ENCODE data around the gene MSANTD4.
"Not testable (repeated sequence)": the region's sequence is repeated elsewhere in the genome, so short reads cannot be mapped to it uniquely, and the experiment has no call there.

MSANTD4 gene

DNA sequence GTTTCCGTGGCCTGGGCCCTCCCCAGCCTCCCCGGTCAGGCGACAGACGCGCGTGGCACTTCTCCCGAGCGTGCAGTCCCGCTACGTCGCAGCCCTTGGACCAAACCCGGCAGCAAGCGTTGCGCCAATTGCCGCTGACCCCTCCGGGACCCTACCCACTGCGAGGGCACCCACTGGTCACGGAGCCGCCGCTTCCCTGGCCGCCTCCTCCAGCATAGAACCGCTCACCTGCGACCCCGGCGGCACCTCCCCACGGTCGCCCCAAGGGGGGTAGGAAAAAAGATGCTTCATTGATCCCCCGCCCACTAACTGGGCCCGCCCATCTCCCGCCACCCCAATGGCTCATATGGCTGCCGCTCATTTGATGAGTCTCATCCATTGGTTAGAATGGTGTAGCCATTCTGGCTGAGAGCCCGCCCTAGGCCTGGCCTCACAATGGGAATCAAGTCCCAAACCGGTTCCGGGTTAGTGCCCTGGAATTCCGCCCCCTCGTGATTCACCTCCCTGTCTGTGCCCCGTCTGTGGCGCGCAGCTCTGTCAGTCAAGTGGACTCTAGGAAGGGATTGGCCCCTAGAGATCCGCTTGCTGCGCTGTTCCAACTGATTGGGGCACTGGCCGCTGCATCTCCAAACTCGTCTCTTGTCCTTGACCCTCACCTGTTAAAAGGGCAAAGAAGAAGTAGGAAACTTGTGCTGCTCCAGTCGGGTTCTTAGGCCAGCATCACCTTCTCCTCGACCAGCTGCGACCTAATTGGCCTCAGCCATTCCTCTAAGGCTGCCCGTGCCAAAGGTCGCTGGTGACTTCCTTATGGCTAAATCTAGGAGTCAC is at the start of gene MSANTD4:
MSANTD4 (minus strand) TSS at position 274 of the 828 bp plus-strand sequence. CDS start 11,323 bp downstream, outside the sequence.
- peak; percentile 94 for DNase-seq (ENCODE audit: low read depth)

DNA sequence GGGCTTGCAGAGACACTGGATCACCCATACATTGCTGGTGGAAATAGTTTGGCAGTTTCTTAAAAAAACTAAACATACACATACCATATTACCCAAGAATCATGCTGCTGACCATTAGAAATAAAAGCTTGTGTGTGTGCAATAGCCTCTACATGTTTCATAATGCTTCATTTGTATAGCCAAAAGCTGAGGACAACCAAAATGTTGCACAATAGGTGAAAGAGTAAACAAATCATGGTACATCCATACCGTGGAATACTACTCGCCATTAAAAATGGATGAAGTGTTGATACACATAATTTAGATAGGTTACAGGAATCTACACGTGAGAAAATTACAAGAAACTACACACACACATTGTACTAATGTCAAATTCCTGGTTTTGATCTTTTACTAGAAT is 48.6 kb upstream of the MSANTD4 start:
- no peak for DNase-seq (ENCODE audit: low read depth)

DNA sequence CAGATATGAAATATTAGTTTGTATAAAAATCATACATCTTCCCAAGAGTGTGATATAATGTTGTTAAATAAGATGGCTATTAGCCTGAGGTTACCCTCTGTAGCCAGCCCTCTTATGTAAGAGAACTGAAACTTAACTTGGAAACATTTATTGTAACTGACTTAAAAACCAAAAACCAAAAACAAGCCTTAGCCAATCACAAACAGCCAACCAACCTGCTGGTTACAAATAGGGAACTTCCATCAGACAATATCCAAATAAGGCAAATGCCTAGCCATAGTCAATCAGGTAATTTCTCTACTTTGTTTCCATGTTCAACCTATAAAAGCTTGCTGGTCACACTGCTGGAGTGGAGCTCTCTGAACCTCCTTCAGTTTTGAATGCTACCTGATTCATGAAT is 41.0 kb upstream of the MSANTD4 start:
- no peak for DNase-seq (ENCODE audit: low read depth)

DNA sequence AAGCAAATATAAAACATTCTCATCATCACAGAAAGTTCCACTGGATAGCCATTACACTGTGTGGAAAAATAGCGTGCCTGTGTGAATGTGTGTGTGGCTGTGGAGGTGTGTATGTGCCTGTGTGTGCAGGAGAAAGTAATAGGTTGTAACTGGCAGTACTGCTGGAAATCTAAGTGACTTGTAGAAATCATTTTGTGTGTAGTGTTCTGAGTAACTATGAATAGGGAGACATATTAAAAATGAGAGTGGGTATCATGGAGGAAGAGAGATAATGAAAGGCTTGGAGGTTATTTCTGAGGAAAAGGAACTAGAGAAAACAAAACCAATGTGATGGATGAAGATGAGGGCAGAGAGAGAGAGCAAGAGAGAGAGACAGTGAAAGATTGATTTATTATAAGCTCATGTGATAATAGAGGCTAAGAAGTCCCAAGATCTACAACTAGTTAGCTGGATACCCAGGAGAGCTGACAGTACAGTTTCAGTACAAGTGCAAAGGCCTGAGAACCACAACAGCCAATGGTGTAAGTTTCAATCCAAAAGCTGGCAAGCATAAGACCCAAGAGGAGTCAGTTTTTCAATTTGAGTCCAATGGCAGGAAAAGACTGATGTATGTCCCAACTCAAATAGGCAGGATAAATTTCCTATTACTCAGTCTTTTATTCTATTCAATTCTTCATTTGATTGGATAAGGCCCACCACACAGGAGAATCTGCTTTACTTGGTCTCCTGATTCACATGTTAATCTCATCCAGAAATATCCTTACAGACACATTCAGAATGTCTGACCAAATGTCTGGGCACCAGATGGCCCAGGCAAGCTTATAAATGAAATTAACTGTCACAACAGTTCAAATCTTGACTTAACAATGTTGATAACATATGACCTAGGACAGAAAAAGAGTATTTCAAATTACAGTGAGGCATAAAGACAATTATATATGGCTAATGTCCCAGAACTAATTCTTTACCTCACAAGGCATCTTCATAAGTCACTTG is 40.2 kb upstream of the MSANTD4 start:
- DNase-seq (ENCODE audit: low read depth), result no peak

DNA sequence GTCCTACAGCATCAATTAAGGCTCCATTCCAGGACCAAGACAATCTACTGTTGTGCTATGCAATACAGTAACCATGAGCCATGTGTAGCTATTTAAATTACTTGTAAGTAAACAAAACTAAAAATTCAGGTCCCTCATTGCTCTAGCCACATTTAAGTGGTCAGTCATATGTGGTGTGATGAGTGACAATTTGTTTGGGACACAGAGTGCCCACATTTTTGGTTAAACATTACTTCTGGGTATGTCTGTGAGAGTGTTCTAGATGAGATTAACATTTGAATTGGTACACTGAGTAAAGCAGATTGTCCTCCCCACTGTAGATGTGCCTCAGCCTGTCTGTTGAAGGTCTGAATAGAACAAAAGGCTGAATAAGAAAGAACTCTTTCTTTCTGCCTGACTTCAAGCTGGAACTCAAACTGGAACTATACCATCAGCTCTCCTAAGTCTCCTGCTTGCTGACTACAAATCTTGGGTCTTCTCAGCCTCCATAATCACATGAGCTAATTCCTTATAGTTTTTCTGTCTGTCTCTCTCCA is 39.3 kb upstream of the MSANTD4 start:
- DNase-seq (ENCODE audit: low read depth), result no peak

DNA sequence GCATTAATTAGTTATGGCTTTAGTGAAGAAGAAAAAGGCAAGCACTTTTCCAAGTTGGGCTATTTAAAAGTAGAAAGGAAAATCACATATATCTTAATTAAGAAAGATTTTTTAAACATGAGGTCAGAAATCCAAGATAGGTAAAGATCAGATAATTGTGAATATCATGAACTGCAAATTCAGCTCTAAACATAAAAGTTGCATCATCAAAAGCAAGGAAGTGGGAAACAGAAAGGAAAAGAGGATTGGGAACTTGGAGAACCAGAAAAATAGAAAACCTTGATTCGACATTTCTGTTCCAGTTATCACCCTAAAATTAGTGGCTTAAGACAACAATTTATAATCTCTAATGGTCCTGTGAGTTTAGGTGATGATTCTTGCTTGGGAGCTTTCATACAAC is 37.6 kb upstream of the MSANTD4 start:
- no peak for DNase-seq (ENCODE audit: low read depth)

DNA sequence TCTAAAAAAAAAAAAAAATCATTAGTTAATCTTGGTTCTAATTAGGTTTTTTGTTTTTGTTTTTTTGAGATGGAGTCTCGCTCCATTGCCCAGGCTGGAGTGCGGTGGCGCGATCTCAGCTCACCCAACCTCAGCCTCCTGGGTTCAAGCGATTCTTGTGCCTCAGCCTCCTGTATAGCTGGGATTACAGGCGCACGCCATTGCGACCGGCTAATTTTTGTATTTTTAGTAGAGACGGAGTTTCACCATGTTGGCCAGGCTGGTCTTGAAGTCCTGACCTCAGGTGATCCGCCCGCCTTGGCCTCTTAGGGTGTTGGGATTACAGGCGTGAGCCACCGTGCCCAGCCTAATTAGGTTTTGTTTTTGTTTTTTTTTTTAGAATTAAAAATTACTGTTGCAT is 36.3 kb upstream of the MSANTD4 start:
- not testable (repeated sequence) for DNase-seq (ENCODE audit: low read depth)

DNA sequence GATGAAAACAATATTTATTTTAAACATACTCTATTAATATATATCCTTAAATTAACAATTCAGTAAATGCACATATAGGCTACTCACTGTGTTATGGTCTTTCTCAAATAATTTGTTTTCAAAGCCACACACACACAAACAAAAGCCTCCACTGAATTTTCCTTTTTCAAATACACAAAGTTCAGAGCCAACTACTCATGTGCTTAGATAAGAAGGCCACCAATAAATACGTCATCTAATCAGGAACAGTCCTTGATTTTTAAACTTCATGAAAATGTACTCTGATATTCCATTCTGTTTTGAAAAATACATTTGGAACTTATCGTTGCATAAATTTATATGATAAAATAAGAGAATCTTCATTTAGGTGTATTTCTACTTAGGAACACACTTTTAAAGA is 29.1 kb upstream of the MSANTD4 start:
- no peak for DNase-seq (ENCODE audit: low read depth)

DNA sequence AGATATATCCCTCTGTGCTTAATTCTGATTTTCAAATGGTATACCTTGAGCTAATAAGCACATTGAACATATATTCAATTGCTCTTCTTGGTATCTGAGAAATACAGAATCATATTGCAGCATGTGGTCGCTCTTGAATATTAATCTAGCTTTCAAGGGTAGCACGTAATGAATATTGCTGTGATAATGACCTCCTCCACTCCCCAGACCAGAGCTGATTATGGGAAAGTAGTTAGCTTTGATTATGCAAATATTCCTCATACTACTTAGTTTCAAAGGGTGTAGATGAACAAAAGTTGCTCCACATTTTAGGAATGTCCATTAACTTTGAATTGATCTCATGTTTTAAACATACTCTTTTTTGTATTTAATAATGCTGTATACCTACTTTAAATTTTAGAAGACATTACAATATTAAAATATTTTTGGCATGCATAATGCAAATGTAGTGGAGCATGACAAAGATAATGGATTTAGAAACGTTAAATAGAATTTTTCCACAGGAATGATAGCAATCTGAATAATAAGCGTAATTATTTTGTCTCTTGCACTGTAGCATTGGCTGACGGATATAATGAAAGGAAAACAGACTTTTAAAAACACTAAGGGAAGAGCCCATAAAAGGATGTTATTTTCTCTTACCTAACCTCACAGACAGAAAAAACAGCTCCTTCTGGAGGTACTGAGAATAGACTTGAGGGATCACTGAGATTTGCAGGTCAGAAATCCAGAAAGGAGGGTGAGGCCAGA is 27.9 kb upstream of the MSANTD4 start:
- no peak for DNase-seq (ENCODE audit: low read depth)

DNA sequence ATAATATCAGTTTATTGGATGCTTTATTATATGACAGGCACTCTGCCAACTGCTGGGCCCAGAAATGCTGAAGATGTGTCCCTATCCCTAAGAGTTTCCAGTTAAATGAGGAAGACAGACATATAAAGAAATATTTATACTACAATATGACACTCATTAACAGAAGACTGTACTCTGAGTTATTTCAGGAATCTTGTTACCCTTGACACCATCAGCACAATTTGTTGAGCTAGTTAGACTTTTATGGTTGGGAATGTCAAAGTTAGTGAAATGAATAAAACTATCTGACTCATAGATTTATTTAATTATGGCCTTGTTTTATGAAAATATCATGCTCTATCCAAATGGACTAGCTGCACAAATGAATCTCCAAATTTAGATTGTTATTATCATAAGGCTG is 25.6 kb upstream of the MSANTD4 start:
- DNase-seq (ENCODE audit: low read depth), result no peak

DNA sequence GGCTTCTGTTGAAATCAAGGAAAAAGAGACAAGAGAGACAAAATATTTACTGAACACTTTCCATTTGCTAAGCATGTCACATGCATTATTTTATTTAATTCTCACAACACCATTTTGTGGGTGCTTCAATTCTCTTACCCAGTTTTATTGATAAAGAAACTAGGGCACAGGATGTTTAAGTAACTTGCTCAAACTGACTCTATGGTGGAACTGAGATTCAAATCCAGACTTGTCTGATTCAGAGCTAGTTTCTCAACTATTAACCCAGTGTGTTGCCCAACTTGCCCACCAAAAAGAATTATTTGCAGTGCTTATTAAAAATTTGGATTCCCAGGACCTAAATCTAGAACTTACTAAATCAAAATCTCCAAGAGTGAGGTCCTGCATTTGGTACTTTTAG is 21.5 kb upstream of the MSANTD4 start:
- no peak for DNase-seq (ENCODE audit: low read depth)

DNA sequence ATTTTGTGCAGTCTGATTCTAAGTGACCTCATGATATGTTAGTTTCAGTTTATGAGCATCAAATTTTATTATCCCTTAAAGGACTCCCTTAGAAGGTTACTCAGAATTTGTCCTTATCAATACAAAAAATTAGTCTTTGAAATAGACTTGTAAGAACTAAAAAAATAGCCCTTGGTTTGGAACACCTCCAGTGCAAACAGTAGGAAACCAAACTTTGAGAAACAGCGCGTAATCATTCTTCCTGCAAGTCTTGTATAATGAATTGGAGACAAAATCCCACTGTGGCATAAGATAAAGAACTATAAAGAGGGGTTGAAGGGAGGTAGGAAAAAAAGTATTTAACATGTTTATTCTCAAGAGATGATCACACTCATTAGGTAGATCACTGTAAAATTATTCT is 10.8 kb upstream of the MSANTD4 start:
- DNase-seq (ENCODE audit: low read depth), result no peak

DNA sequence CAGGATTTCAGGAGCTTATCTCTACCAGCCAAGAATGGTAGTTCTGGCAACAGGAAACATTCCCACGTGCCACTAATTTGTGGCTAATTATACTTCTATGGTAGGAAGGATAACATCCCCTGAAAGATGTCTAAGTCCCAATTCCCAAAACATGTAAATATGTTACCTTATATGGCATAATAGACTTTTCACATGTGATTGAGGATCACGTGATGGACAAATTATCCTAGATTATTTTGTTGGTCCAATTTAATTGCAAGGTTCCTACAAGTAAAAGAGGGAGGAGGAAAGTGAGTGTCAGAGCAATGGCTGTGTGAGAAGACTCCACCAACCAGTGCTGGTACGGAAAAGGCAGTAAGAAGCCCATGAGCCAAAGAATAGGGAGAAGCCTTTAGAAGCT is 9.9 kb upstream of the MSANTD4 start:
- DNase-seq (ENCODE audit: low read depth), result no peak

DNA sequence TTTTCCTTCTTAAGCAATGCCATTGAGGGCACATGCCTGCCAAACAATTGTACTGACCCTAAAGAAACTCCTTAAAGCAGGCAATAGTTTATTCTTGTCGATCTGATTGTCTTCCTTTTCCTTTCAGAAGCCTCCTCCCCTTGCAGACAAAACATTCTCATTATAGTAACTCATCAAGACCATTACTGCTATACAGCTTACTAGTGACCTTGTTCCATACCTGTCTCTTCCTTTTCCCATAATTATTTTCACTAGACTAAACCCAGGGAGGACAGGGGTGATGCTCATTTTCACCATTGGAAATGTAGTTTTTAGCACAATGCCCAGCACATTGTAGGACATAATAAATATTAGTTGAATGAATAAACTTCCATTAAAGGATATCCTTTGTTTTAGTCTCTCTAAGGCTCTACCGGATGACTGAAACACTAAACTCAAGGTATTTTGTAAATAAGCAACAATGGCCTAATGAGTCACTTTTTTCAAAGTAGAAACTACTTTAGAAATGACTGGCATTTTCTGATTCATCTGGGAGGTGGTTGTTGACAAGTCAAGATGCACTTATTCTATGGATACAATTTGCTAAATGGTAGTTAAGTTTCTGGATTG is 9.3 kb upstream of the MSANTD4 start:
- DNase-seq (ENCODE audit: low read depth), result no peak

DNA sequence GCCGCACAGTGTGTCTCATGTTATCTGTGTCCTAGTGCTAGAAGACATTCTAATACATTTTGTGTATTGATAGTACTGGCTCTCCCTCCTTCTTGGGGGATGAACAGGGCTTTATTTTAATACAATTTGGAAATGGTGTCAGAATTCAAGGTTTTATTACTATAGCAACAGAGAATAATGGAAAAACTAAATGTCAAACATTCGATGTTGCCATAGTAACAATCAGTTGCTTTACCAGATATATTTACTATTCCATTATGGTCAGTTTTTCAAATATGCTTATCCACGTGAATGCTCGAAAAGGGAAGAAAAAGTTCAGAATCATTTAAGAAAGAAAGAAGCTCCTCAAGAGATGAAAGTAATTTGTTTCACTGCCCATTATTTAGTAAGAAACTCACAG is 8.6 kb upstream of the MSANTD4 start:
- DNase-seq (ENCODE audit: low read depth), result no peak

DNA sequence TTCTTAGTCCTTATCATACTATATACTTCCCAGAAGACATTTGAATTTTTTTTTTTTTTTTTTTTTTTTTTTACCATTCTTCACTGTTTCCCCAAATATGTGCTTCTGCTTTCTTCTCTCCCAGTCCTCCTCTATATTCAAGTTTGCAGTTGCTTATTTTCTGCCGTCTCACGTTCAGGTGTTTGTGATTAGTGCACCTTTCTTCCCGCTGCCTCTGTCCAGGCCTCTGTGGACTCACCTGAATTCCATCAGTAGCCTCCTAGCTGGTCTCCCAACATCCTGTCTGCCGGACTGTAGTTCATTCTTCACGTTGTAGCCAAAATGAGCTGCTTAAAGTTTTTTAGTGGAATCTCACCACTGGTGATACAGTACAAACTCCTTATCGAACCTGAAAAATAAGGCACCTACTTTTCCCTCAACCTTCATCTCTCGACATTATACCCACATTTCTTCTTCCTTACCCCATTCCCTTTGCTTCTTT is 795 bp upstream of the MSANTD4 start:
- no peak for DNase-seq (ENCODE audit: low read depth)

DNA sequence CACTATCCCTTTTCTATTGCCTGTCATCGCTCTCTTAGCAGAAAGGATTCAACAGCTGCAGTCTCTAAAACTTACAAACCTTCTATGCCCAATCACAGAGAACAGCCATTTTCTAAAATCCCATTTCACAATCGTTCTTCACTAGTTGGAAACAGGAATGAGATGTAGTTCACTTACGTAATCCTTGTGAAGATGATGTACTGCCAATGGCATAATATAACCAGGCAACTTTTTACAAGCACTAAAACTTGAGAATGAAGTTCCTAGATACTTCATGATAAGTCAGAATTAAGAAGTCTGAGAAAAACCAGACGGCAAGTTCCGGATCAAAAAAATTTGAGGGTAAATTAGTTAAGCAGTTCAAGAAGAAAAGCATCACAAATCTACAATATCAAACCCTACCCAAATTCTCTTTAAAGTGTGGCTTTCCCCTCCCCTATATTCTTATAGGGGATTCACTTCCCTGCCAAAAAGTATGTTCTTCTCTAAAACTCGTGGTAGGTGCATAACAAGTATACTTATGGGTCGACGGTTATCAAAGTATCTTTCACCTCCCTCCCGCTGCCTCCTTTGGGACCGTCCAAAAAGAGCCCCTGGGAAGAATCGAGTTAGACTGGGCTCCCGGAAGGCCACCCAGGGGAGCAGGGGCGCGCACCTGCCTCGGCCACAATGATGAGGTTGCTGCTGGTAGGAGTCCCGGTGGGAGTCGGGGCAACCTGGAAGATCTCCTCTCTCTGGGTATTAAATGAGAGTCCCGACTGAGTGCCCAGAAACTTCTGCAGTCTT is 666 bp downstream of the MSANTD4 start:
- no peak for DNase-seq (ENCODE audit: low read depth)

DNA sequence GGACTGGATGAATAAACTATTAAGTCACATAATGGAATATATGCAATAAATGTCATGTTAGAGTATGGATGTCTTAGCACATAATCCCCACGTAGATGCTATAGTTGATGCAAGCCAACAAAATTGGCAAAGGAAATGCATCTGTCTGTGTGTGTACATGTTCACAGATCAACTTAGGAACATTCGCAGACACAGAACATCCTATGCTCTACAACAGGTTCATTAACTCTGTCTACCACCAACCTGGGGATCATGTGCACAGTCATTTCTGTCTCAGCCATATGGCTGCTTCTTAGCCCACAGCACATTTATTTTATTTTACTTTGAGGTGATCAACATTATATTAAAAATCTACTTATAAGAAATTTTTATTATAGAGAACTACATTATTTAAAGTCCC is 4.9 kb downstream of the MSANTD4 start:
- no peak for DNase-seq (ENCODE audit: low read depth)

DNA sequence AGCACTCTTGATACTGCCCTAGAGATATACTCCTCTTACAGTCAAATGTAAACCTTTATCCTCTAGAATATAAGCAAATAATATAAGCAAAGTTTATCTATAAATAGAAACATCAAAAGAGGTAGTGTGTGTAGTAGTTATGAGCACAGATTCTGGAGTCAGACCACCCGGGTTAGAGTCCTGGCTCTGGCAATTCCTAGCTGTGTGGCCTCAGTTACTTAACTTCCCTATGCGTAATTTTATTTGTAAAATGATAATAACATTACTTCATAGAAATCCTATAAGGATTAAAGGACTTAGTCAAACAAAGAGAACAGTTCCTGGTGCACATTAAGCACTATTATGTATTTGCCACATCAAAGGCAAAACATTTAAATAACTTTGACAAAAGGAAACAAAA is 7.0 kb downstream of the MSANTD4 start:
- no peak for DNase-seq (ENCODE audit: low read depth)

DNA sequence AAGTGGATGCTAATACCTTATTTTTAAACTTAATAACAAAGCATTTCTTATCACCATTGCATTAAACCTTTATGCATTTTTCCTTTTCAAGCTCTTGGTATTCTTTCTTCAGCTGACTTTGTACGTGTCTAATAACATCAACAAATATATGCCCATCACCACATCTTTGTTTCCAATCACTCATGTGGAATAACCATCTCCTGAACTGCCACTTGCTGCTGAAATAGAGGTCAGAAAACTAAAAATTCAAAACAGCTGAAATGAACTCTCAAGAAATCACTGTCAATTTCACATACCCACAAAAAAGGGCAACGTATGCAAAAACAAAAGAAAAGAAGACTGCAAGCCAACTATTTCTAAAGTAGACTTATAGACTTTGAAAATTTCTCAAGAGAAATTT is 7.4 kb downstream of the MSANTD4 start:
- no peak for DNase-seq (ENCODE audit: low read depth)

DNA sequence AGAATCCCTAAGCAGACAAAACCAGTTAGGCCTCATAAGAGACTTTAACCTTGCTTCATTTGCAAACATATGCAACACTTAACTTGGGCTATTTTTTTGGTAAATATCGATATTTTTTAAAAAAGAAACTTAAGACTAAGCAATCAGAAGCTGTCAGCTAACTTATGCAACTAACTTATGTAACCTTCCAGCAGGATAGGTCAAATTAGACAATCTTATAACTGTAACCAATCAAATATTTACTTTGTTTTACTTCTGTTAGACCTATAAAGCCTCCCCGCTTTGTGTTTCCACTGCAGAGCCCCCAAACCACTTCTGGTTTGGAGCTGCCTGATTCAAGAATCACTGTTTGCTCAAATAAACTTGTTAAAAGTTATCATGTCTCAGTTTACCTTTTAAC is 8.0 kb downstream of the MSANTD4 start:
- no peak for DNase-seq (ENCODE audit: low read depth)
